Measurements from ENCODE around the gene MXD3.
A peak's percentile ranks its signal among the peaks of the same experiment; 100 is the strongest.
"Not testable (repeated sequence)": the region's sequence is repeated elsewhere in the genome, so short reads cannot be mapped to it uniquely, and the experiment has no call there.

The MXD3 gene

DNA sequence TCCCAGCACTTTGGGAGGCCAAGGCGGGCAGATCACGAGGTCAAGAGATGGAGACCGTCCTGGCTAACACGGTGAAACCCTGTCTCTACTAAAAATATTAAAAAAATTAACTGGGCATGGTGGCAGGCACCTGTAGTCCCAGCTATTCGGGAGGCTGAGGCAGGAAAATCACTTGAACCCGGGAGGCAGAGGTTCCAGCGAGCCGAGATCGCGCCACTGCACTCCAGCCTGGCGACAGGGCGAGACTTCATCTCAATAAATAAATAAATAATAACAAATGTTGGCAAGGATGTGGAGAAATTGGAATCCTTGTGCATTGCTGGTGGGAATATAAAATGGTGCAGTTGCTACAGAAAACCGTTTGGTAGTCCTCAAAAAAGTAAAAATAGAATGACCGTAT is 31.3 kb upstream of the MXD3 start:
- not testable (repeated sequence) for DNase-seq (ENCODE audit: low read depth)

DNA sequence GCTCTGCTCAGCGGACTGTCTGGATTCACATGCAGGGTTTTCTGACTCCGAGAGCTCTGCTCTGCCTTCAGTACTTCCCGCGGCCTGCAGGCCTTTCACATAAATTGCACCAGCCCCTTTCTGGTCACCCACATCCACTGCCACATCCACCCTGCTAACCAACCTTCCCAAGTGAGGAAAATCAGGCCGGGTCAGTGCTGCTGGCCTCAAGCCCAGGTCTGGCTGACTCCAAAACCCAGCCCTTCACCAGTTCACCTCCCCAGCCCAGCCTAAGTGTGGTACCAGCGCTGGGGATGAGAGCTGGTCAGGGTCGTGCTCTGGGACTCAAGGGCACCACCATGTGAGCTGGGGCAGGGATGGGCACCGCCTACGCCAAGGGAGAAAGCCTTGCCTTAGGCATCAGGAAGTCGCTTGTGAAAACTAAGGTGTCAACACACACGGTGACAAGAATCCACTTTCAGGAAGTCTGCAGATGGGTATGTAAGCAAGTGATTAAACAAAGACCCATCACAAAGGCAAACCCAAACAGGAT is 27.5 kb upstream of the MXD3 start:
- DNase-seq (ENCODE audit: low read depth): no peak

DNA sequence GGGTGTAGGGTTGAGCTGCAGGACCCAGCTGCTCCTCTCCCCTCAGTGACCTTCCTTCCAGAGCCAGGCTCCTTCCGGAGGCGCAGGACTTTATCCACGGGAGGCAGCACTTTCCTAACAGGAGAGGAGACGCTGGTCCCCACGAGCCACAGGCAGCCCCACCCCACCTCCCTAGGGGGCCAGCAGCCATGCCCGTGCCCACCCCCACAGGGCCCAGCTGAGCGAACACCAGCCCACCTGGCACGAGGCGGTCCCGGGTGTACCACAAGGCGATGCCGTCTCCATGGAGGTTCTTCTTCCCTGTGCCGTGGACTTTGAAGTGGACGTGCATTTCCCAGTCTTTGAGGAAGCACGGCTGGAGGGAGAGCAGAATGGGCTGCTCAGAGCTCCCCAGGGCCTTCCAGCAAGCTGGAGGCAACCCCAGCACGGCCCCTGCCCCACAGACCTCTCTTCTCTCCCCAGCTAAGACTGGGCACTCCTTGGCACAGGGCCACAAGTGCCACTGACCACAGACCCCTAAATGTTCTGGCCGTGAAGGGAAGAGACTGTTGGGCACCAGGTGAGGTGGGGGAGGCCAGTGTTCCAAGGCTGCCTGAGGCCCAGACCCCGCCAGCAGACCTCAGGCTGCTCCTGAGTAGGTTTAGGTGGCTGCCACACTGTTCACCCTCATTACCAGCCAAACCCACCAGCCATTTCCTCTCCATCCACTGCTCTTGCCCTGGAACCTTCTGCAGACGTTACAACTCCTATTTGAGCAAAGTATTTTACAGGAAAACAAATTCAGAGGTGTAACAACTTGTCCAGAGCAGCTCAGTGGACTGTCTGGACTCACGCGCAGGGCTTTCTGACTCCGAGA is 26.8 kb upstream of the MXD3 start:
- no peak for DNase-seq (ENCODE audit: low read depth)

DNA sequence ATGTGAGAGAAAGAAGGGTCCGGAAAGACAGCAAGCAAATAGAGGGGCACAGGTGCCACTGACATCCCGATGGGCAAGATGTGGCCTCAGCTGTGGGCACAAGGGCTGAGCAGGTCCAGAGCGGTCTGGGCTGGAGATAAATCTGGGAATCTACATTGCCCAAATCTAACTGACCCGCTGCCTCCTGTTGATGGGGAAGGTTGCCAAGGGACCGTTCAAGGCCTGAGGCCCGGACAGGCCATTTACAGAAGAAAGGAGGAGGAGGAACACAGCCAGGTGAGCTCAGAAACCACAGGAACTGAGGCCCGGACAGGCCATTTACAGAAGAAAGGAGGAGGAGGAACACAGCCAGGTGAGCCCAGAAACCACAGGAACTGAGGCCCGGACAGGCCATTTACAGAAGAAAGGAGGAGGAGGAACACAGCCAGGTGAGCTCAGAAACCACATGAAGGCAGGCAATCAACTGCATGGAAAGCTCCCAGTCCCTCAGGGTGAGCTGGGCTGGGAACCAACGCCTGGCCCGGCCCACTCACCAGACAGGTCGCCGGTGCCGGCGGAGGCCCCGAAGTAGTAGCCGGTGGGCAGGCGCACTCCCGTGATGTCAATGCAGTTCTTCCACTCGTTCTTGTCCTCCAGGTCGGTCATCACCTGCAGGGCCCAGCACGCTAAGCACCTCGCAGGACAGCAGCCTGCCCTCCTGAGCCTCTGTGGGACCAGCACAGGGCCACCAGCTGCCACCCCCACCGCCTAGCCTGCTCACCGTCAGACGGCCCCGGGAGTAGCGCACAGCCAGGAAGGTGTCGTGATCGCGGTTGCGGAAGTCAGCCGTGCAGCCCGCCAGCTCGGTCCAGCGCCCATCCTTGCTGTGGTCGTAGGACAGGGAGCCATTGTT is 25.2 kb upstream of the MXD3 start:
- no peak for DNase-seq (ENCODE audit: low read depth)

DNA sequence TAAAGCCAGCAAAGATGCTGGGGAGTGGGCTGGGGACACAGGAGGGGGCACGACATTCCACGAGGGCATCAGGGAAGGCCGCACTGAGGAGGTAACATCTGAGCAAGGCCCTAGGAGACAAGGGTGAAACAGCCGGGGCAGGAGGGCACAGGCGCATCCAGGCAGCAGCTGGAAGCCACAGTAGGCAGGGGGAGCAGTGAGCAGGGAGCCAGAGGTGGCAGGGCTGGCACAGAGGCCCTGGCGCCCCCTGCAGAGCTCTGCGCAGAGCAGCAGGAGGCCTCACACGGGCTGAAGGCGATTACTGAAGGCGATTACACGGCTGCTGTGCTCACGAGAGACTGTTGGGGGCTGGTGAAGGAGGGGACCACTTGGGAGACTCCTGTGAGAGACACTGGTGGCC is 24.4 kb upstream of the MXD3 start:
- DNase-seq (ENCODE audit: low read depth): no peak

DNA sequence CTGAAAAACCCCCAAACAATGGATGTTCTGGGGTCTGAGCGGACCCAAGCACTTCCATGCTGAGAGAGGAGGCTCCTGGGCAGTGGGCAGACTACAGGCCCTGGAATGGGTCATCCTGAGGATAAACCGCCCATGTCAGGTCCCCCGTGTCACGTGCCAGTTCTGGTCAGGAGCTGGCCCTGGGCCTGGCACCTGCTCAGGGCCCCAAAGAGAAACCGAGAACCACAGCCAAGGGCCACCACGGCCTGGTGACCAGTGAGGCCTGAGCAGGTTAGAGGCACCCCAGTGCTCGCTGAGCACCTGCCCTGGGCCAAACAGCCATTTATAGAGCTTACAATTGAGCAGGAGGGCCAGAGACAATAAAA is 24.0 kb upstream of the MXD3 start:
- no peak for DNase-seq (ENCODE audit: low read depth)

DNA sequence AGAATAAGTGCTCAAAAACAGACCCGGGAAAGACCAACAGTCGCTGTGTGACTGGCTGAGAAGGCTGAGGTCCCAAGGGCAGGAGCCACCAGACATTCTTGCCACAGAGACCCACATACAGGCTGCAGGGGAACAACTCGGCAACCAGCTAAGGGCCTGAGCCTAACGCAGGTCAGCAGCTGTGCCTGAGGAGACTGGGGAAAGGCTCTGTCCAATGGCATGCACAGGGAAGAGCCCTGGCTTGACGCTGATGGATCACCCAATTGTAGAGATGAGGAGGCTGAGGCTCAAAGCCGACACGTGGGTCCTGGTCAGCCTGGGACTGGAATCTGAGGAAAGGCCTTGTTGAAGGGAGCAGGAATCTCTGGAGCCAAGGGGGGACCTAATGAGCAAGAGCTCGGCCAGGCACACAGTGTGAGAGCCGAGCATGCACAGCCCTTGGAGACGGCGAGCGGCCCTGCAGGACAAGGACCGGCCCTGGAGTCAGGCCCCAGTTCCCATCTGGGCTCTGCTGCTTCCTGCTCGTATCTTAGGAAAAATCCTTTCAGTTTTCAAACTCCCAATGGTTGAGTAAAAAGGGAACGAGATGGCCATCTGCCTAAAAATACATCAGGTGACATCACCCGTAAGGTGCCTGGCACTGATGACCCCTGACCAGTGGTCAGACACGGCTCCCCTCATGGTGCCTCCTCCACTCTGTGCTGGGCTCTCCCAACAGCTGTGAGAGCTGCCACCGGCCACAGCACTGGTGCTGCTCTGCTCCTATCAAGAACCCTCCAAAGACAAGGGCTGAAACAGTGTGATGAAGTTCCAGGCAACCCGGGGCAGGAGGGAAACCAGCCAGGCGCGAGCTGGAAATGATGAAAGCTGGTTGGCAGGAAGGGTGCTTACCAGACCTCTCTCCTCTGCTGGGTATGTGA is 23.3 kb upstream of the MXD3 start:
- DNase-seq (ENCODE audit: low read depth): no peak

DNA sequence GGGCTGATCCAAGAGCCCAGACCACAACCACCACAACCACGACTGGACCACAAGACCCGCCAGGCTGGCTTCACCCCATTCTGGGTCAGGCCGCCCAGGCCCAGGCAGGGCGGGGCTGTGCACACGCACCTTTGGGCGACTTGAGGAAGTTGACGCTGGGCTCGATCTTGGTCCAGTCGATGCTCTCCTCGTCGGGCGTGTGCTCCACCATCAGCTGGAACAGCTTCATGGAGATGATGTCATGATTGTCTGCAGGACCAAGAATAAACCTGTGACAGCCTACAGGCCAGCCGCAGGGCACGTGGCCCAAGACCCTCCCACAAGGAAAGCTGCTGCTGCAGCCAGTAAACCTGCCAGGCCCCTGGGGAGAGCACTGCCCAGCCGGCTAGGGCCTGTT is 22.5 kb upstream of the MXD3 start:
- no peak for DNase-seq (ENCODE audit: low read depth)

DNA sequence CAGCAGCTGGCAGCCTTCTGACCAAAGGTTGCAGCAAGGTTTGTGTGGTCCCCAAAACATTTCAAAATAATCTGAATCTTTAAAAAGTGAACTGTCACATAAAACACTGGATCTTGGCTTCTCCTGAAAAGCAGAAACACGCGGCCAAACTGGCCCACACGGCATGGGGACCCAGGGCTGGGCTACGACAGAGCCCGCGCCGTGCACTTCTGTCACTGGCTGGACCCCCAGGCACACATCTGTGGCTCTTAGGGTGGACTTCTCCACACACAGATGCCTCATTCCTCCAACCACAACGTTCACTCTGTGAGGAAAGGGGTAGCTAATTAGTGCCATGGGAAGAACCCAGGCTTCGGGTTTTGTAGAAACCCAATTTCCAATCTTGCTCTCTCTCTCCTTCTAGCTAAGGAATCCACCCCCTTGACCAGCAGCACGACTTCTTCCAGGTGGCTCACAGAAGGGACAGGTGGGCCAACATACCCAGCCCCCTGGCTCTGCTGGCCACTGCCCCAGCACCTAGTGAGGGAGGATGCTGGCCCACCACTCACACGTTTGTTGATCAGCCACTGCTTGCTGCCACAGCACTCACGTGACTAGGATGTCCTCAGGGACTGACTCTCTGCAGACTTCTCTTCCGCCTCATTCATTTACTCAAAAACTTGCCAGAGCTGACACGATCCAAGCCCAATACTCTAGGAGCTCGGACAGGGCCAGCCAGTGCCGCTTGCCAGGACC is 21.9 kb upstream of the MXD3 start:
- no peak for DNase-seq (ENCODE audit: low read depth)

DNA sequence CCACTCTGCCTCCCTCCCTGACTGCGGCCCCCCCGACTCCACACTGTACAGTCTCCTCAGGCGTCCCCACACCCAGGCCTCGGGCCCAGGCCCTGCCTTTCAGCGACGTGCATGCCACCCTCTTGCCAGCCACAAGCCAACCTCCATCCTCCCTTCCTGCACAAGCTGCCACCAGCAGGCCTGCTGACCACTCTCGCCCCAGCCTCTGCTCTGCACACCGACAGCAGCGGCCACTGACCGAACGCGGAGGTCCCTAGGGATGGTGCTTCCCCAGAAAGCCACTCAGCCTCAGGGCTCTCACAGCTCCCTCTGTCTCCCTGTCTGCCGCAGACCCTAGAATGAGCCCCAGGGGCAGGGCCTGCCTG is 21.2 kb upstream of the MXD3 start:
- DNase-seq (ENCODE audit: low read depth): no peak

DNA sequence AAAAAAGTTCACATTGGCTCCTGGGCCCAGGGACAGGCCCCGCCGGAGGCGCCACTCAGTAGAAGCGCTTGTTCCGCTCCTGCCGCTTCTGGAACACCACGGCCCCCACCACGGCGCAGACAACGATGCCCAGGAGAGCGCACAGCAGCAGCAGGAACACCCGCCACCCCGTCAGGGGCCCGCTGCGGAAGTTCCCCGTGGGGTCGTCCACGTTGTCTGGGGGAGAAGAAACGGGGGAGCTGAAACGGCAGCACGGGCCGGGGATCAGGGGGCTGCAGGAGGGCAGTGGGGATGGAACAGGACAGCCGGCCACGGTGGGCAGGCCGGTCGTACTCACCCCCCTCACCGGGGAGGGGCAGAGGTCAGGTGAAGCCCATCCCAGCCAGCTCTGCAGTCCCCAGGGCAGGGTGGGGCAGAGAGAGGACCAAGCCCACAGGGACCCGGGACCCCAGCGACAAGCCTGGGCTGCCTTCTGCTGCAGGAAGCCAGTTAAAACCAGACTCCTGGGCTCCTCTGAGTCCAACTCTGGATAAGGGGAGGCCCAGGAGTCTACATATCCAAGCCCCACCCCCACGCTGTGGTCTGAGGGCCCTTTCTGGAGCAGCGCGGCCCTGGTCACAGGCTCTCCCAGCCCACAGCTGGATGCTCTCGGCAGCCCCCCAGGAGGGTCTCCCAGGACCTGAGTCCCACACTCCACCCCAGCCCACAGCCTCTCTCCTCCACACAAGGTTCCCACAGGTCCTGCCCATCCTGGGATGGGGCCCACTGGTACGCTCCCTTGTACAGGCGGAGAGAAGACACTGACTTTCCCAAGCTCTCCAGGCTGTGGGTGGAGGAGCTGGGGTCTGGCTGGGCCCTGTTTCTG is 20.6 kb upstream of the MXD3 start:
- DNase-seq (ENCODE audit: low read depth): no peak

DNA sequence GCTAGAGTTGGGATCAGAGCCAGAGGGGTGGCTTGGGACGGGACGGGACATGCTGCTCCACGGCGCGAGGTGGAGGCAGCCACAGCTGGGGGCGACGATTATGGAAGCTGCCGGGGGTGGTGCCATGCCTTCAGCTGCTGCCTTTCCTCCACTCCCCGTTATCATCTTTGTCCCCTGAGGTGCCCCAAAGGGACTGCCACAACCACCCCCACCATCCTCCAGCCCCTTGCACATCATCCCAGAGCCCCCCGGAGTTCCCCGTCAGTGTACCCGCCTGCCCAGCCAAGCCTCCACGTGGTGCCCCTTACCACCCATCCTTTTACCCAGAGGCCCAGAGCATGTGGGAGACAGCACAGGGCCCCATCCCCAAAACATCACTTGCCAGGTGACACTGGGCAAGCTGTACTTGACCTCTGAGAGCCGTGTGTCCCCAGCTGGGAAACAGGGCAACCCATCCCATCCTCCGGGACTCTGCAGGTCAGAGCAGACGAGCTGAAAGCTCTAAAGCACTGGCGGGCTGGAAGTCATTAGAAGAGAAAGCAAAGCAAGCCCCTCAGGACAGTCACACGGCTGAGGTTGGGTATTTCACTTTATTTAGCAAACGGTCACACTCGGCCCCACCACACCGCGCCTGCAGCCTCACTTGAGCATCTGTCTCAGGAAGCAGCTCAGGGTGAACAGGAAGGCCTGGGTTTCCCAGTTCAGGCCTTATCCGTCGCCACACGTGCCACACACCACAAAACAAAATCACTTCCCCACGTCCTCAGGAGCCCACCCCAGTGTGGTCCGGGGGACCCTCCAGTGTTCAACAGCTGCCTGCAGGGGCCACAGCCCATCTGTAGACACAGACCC is 19.5 kb upstream of the MXD3 start:
- DNase-seq (ENCODE audit: low read depth): no peak

DNA sequence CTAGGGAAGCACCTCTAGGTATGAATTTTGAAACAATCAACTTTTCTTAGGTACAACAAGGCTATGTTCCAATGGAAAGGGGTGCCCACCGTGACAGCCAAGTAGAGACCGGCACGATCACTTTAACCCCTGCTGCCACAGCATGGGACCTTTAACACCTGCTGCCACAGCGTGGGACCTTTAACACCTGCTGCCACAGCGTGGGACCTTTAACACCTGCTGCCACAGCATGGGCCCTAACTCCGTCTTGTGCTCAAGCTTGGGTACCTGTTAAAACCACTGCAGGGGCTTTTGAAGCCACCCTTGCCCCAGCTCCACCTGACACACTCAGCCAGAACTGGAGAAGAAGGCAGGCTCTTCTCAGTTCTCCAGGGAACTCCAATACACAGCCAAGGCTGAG is 18.2 kb upstream of the MXD3 start:
- DNase-seq (ENCODE audit: low read depth): no peak

DNA sequence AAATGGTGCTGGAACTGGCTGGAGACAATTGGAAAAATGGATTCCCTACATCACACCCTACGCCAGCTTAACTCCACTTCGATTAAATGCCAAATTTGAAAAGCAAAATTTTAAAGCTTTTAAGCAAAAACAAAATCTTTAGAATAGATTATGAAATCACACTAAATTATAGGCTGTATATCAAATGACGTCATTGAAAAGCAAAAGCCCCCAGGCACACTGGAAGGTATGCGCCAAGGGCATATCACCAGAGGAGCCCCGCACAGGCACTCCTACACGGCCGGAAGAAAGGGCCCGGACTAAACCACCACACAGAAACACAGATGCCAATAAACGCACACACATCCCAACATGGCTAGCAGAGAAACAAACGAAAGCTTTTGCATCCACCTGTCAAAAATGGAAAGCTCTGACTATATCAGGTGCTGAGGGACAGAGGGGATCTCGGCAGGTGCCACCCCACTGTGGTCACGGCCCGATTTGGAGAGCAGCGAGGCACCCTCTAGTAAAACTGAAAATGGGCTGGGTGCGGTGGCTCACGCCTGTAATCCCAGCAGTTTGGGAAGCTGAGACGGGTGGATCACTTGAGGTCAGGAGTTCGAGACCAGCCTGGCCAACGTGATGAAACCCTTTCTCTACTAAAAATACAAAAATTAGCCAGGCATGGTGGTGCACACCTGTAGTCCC is 17.0 kb upstream of the MXD3 start:
- no peak for DNase-seq (ENCODE audit: low read depth)

DNA sequence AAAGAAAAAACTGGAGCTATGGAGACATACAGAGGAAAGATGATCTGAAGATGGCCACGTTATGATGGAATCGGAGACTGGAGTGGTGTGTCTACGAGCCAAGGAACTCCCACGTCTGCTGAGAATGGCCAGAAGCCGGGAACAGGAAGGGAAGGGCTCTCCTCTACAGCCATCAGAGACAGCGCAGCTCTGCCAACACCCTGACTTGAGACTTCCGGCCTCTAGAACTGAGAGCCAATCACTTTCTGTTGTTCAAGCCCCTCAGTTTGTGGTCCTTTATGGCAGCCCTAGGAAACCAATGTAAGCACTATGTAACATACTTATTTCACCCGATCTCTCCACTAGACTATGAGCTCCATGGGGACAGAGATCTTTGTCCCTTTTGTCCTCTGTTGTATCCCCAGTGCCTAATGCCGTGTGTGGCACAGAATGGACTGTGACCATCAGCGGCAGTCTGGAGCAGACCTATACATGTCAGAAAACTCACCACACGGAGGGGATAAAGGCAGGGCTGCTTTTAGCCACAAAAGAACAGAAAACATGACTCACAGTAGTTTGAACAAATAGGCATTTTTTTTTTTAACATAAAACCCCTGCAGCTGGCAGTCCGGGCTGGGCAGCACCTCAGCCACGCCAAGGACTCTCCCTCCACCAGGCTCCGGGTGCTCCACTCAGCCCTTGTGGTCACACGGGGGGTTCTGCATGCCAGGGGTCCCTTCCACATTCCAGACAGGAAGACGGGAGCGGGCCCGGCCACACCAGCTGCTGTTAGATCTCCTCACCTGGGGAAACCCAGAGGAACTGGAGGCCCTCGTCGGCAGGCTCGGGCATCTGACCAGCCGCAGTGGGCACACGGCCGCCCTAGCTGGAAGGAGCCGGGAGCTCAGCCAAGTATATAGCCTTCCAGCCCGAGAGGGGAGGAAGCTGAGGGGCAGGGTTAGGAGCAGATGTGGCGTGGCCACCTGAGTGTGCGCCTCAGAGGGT is 16.1 kb upstream of the MXD3 start:
- DNase-seq (ENCODE audit: low read depth): peak; percentile 61

DNA sequence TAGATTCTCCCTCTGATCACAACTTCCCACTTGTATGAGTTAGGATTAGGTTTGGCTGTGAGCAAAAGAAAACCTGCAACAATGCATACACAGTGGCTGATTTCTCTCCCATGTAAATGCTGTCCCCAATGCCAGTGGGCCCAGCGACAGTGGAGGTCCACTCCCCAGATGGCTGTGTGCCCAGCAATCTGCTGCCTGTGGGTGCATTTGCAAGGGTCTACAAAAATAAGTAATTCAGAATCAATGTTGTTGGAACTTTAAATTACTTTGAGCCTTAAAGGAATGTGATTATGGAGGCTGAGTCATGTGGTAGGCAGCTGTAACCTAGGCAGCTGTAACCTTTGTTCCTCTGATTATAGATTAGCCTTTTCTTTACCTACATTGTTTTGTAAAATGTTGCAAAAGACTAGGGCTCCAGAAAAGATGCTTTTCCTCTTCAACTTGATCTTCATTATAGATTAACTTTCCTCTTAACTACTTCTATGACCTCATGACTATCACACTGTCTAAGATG is 14.2 kb upstream of the MXD3 start:
- no peak for DNase-seq (ENCODE audit: low read depth)

DNA sequence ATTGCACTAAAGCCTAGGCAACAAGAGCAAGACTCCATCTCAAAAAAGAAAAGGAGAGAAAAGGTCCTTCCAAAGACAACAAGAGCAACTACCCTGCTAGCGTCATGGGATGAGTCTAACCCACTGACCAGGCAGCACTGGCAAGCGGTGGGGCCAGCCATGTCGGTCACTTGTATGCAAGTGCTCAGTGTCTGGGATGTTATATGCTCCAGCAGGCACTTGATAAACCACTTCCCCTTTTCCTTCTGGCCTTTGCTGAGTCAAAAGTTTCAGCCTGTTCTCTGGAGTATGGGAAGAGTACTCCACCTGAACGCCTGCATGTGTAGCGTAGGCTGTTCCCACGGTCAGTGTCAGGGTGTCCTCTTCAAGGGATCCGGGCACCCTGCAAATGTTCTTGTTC is 9.2 kb upstream of the MXD3 start:
- no peak for DNase-seq (ENCODE audit: low read depth)

Data from stromal cell of bone marrow (primary cell).